ENCODE results near the gene ZSWIM5. TPM values are rescaled to one million over a fixed set of nuclear protein-coding genes. Genes with fewer than 3 reads are reported as not detected.

ZSWIM5 gene
- total and polyA plus RNA-seq, 2 donors (not counting 1 experiment from before 2014, with no cell fraction given) = 0.36 to 1.7 TPM

GRCh38 chr1:45146833-45147232 is 59.6 kb downstream of the ZSWIM5 start:
- Histone ChIP-seq H4K20me1 (ENCODE audit: control insufficient read depth, insufficient read depth, low read length, poor library complexity, severe bottlenecking) (no peaks in the 10 kb centered on the region), H3K4me2 (replicated peaks; ENCODE audit: low read depth, low read length, poor library complexity, severe bottlenecking) (no peak overlapping the region), H3K9me3 (ENCODE audit: control extremely low read depth in 1 of 3, control insufficient read depth in 2 of 3, insufficient read depth in 1 of 3, low read length in 2 of 3) (no peaks in the 10 kb centered on the region), H3K4me3 (ENCODE audit: control extremely low read depth in 1 of 5, extremely low read depth in 1 of 5, insufficient read depth in 1 of 5, low read depth in 2 of 5, low read length in 4 of 5) (no peak overlapping the region), H3K27ac (ENCODE audit: low read length in 2 of 2) (no peak overlapping the region), H3K27me3 (replicated peaks in 1 of 4; ENCODE audit: control extremely low read depth in 1 of 4, control insufficient read depth in 3 of 4, insufficient read depth in 4 of 4, low read length in 3 of 4) (no peaks in the 10 kb centered on the region), H2AFZ (ENCODE audit: insufficient read depth, low read depth, low read length, poor library complexity, severe bottlenecking) (no peak overlapping the region), H3K36me3 (replicated peaks in 1 of 2; ENCODE audit: control extremely low read depth in 1 of 2, control insufficient read depth in 1 of 2, extremely low read depth in 1 of 2, insufficient read depth in 2 of 2, low read length in 1 of 2) (no peaks in the 10 kb centered on the region), H3K9ac (ENCODE audit: low read length) (no peak overlapping the region), H3K79me2 (ENCODE audit: control insufficient read depth, insufficient read depth, low read length) (no peaks in the 10 kb centered on the region), H3K4me1 (ENCODE audit: control insufficient read depth in 2 of 2, insufficient read depth in 2 of 2, low read length in 2 of 2) (no peaks in the 10 kb centered on the region)
- Mint-ChIP-seq H3K4me3 (no peak overlapping the region), H3K27me3 (peaks cover 8% of the 10 kb centered on the region), H3K27ac (no peak overlapping the region), H3K9me3 (ENCODE audit: insufficient read depth) (no peaks in the 10 kb centered on the region), H3K4me1 (no peaks in the 10 kb centered on the region)
- 100% methylated on average over 1 of the region's 2 CpGs for WGBS (ENCODE audit: insufficient coverage)
- POLR2A ChIA-PET = no interaction called here
- intact Hi-C loops (cut with micrococcal nuclease) = no loop called here
- ATAC-seq (ENCODE audit: low read depth) (no peak), DNase-seq (no peak)
- TF ChIP-seq CTCF (IDR thresholded peaks at IDR 0.05) = no peak
- TF ChIP-seq EZH2 (IDR thresholded peaks at IDR 0.05; ENCODE audit: borderline replicate concordance, insufficient read depth, low read depth, low read length, poor library complexity, severe bottlenecking) = no peak
- CTCF ChIA-PET = interaction anchor here (0.6 kb wide), 1 partner anchor 12 kb away, joined by 3 read pairs; no protein-coding TSS in a partner anchor

- H3K4me1 ChIP-seq (ENCODE audit: control insufficient read depth in 2 of 2, insufficient read depth in 2 of 2, low read length in 2 of 2) = no peaks in the 10 kb centered on the region
- H3K27me3 Mint-ChIP-seq = peaks cover 8% of the 10 kb centered on the region
- ATAC-seq (ENCODE audit: low read depth) (no peak), DNase-seq (no peak)
- H3K79me2 ChIP-seq (ENCODE audit: control insufficient read depth, insufficient read depth, low read length) = no peaks in the 10 kb centered on the region
- H3K4me3 Mint-ChIP-seq = no peak overlapping the region
- no peaks in the 10 kb centered on the region for H3K36me3 ChIP-seq (replicated peaks in 1 of 2; ENCODE audit: control extremely low read depth in 1 of 2, control insufficient read depth in 1 of 2, extremely low read depth in 1 of 2, insufficient read depth in 2 of 2, low read length in 1 of 2)
- no peak overlapping the region for H2AFZ ChIP-seq (ENCODE audit: insufficient read depth, low read depth, low read length, poor library complexity, severe bottlenecking)
- H3K9ac ChIP-seq (ENCODE audit: low read length) = no peak overlapping the region
- POLR2A ChIA-PET = no interaction called here
- intact Hi-C loops (cut with micrococcal nuclease) = no loop called here
- no CpG with 5 or more reads among the region's 4 CpGs for WGBS (ENCODE audit: insufficient coverage)
- no peak overlapping the region for H3K27ac ChIP-seq (ENCODE audit: low read length in 2 of 2)
- no peaks in the 10 kb centered on the region for H3K9me3 ChIP-seq (ENCODE audit: control extremely low read depth in 1 of 3, control insufficient read depth in 2 of 3, insufficient read depth in 1 of 3, low read length in 2 of 3)
- H3K4me1 Mint-ChIP-seq = no peaks in the 10 kb centered on the region
- H3K27me3 ChIP-seq (replicated peaks in 1 of 4; ENCODE audit: control extremely low read depth in 1 of 4, control insufficient read depth in 3 of 4, insufficient read depth in 4 of 4, low read length in 3 of 4) = no peaks in the 10 kb centered on the region
- no peaks in the 10 kb centered on the region for H3K9me3 Mint-ChIP-seq (ENCODE audit: insufficient read depth)
- TF ChIP-seq EZH2 (IDR thresholded peaks at IDR 0.05; ENCODE audit: borderline replicate concordance, insufficient read depth, low read depth, low read length, poor library complexity, severe bottlenecking) = no peak
- no peak for TF ChIP-seq CTCF (IDR thresholded peaks at IDR 0.05)
- CTCF ChIA-PET = no interaction called here
- H3K4me3 ChIP-seq (ENCODE audit: control extremely low read depth in 1 of 5, extremely low read depth in 1 of 5, insufficient read depth in 1 of 5, low read depth in 2 of 5, low read length in 4 of 5) = no peak overlapping the region
- H3K27ac Mint-ChIP-seq = no peak overlapping the region
- H4K20me1 ChIP-seq (ENCODE audit: control insufficient read depth, insufficient read depth, low read length, poor library complexity, severe bottlenecking) = no peaks in the 10 kb centered on the region
- H3K4me2 ChIP-seq (replicated peaks; ENCODE audit: low read depth, low read length, poor library complexity, severe bottlenecking) = no peak overlapping the region
Measured at GRCh38 chr1:45141247-45142003, 65.0 kb downstream of the ZSWIM5 start.
